Lung (tissue), 12 donors: Measurements from ENCODE around the gene NAV2. TPM values are rescaled to one million over a fixed set of nuclear protein-coding genes. Genes with fewer than 3 reads are reported as not detected.
A peak's percentile ranks its signal among the peaks of the same experiment; 100 is the strongest.

Experiments used
- ATAC-seq: fragments of 200-7000 bp; cut with Tn5 transposase; one replicate; pipeline ENCODE4 v1.9.1; 2020; ENCODE audit warnings: moderate number of reproducible peaks; ENCODE audit not compliant: insufficient read depth, low FRiP score
- DNase-seq, 3 donors: peaks; one replicate each; pipeline ENCODE4 v3.0.0-alpha.2; 2013 to 2017
- H3K27ac ChIP-seq, 2 donors: one replicate each; pipeline ENCODE4 v1.5.1; 2013; ENCODE audit warnings: mild to moderate bottlenecking in 2 of 2, moderate library complexity in 2 of 2, control low read depth in 1 of 2, inconsistent platforms in 1 of 2, low read depth in 1 of 2, low read length in 1 of 2
- H3K27me3 ChIP-seq, 3 donors: one replicate each; pipeline ENCODE4 v1.5.1; 2013; ENCODE audit warnings: low read length in 2 of 3; ENCODE audit not compliant: control insufficient read depth in 3 of 3, insufficient read depth in 3 of 3
- H3K36me3 ChIP-seq, 4 donors: one replicate each; pipeline ENCODE4 v1.5.1; 2013; ENCODE audit warnings: low read length in 4 of 4, mild to moderate bottlenecking in 1 of 4, moderate library complexity in 1 of 4; ENCODE audit not compliant: control insufficient read depth in 4 of 4, insufficient read depth in 4 of 4
- H3K4me1 ChIP-seq, 5 donors: one replicate each; pipeline ENCODE4 v1.5.1; 2013; ENCODE audit warnings: low read length in 5 of 5, mild to moderate bottlenecking in 2 of 5, moderate library complexity in 1 of 5; ENCODE audit not compliant: control insufficient read depth in 5 of 5, insufficient read depth in 5 of 5
- H3K4me3 ChIP-seq: one replicate; pipeline ENCODE4 v1.5.1; 2013; ENCODE audit warnings: mild to moderate bottlenecking, control low read depth, moderate library complexity
- H3K9ac ChIP-seq, 2 donors: one replicate each; pipeline ENCODE4 v1.5.1; 2013; ENCODE audit warnings: low read length in 2 of 2, control low read depth in 1 of 2; ENCODE audit not compliant: insufficient read depth in 1 of 2
- H3K9me3 ChIP-seq, 4 donors: one replicate each; pipeline ENCODE4 v1.5.1; 2013; ENCODE audit warnings: low read length in 3 of 4, mild to moderate bottlenecking in 1 of 4, moderate library complexity in 1 of 4; ENCODE audit not compliant: control insufficient read depth in 4 of 4, insufficient read depth in 3 of 4
- WGBS, 2 donors: extraction: QIAGEN DNeasy Blood & Tissue Kit; methylation state at CpG; one replicate each; pipeline ENCODE4 v1.1.7; 2013; 5-methylcytosine and 5-hydroxymethylcytosine counted together
- polyA plus RNA-seq, 2 donors: library from polyadenylated mRNA; stranded (reverse); fragments of 200-250 nt; gene quantifications; one replicate each; pipeline ENCODE4 v1.2.1, GENCODE V29; 2013
- total RNA-seq, 2 donors: library from RNA; depleted of rRNA in 1 of 2; stranded (reverse); fragments of >200 nt in 1 of 2; gene quantifications; one replicate each; pipeline ENCODE4 v1.2.1, GENCODE V29; 2014 to 2021
- TF ChIP-seq, protein P1 (sequence below): IDR thresholded peaks from 2 replicates; pipeline ENCODE4 v1.5.1; 2012; ENCODE audit warnings: mild to moderate bottlenecking; ENCODE audit errors: control extremely low read depth, extremely low read depth
- donor health status: control.
- donor health status: control.
- donor health status: Bipolar disorder and iron deficiency.
- donor health status: healthy.
- donor health status: DM: yes; HTN: yes; CAD: no.

NAV2 gene
- total and polyA plus RNA-seq, 4 donors, result 6.8 to 47.9 (median 20.2) TPM

DNA sequence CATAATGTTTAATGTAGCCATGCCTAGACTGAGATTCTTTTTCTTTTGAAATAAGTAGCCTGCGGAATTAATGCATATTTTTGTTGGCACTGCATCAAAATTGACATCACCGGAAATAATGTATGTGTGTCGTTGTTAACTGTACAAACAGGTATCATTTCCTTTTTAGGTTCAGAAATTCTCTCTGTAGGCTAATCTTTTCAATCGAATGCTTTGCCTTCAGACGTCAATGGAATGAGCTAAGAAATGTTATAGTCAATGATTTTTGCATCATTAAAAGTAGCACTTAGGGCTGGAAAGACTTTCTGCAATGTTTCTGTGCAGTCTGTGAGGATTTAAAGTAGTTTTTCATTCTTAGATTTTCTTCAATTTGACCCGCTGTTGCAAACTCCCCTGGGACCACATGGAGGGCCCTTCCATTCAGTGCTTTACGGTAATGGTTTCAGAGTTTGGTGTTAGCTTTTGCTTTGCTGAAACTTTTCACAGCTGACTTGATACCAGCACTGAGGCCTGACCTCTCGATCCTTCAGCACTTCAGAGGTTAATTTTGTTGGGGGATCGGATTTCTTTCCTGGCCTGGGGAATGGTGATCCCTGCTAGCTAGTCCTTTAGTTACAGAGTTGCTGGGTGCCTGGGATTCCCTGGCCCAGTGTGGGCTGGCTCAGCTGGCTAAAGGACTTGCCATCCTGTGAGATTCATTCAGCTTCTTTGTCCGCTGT is 309.9 kb downstream of the NAV2 start:
- DNase-seq (peak; percentile 47 to 82 (median 74)), ATAC-seq (no peak)
- WGBS, 2 donors, result 72 to 74% methylated on average over 10 of the region's 10 CpGs
- H3K4me1 ChIP-seq, result peaks cover 0 to 30% (median 5%) of the 10 kb centered on the region in 5 donors
- no peaks in the 10 kb centered on the region for H3K36me3 ChIP-seq
- no peak overlapping the region for H3K4me3 ChIP-seq
- TF ChIP-seq, protein P1, sequence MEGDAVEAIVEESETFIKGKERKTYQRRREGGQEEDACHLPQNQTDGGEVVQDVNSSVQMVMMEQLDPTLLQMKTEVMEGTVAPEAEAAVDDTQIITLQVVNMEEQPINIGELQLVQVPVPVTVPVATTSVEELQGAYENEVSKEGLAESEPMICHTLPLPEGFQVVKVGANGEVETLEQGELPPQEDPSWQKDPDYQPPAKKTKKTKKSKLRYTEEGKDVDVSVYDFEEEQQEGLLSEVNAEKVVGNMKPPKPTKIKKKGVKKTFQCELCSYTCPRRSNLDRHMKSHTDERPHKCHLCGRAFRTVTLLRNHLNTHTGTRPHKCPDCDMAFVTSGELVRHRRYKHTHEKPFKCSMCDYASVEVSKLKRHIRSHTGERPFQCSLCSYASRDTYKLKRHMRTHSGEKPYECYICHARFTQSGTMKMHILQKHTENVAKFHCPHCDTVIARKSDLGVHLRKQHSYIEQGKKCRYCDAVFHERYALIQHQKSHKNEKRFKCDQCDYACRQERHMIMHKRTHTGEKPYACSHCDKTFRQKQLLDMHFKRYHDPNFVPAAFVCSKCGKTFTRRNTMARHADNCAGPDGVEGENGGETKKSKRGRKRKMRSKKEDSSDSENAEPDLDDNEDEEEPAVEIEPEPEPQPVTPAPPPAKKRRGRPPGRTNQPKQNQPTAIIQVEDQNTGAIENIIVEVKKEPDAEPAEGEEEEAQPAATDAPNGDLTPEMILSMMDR, result no peak
- H3K9ac ChIP-seq, result no peak overlapping the region
- H3K9me3 ChIP-seq, result no peaks in the 10 kb centered on the region
- H3K27me3 ChIP-seq, result no peaks in the 10 kb centered on the region
- no peak overlapping the region for H3K27ac ChIP-seq

DNA sequence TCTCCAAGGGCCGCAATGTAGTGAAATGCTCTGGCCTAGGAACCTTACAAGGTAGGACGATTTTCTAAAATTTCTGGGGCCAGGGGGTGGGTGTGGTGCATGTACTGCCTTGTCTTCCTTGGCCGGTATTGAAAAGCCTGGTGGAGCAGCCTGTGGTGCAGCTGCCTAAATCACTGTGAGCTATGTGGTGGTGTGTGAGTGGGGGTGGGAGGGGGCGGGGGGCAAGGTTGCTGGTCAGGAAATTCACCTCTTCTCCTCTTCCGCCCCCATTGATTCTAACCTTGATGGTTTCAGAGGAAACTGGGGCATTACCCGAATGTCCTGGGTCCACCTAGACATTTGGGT is 310.4 kb downstream of the NAV2 start:
- Histone ChIP-seq H3K9ac (no peak overlapping the region), H3K27me3 (no peaks in the 10 kb centered on the region), H3K4me1 (peaks cover 0 to 30% (median 5%) of the 10 kb centered on the region in 5 donors), H3K4me3 (no peak overlapping the region), H3K27ac (no peak overlapping the region), H3K9me3 (no peaks in the 10 kb centered on the region), H3K36me3 (no peaks in the 10 kb centered on the region)
- no peak for ATAC-seq
- TF ChIP-seq, protein P1, result no peak
- no peak for DNase-seq
- WGBS, 2 donors, result 81 to 85% methylated on average over 6 of the region's 6 CpGs

DNA sequence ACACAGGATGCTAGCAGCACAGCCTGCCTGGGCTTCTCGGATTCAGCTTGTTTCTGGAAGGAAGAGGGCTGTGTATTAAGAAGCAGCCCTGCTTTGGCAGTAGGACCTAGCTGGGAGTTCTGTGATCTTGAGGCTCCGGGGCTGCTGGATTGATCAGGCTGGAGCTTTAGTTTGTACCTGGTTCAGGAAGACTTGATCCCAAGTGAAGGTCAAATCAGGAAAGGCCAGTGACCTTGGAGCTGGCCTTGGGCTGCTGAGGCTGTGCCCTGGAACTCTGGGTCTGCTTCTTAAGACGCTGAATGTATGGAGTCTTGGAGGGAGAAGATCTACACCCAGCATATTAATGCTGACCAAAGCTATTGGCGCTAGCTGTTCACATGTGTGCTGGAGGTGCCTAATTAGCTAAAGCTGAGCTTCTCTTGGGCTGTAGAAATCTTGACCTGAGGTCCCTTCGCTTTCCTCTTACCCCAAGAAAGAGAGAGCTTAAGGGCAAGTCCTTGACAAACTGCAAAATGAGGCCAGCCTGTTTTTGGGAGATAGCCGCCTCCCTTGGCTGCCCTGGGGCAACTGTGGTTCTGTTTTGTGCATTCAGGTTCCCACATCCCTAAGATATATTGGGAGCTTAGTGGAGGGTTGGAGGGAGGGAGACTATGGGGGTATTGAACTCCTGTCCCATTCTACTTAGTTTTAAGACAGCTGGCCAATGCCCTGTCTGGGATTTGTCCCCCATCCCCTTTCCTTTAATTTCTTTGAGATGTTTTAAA is 311.7 kb downstream of the NAV2 start:
- Histone ChIP-seq H3K4me1 (peaks cover 0 to 34% (median 5%) of the 10 kb centered on the region in 5 donors), H3K27me3 (no peaks in the 10 kb centered on the region), H3K9ac (no peak overlapping the region), H3K9me3 (no peaks in the 10 kb centered on the region), H3K4me3 (no peak overlapping the region), H3K36me3 (no peaks in the 10 kb centered on the region), H3K27ac (no peak overlapping the region)
- DNase-seq, result no peak
- 92% methylated on average over 6 of the region's 6 CpGs for WGBS, 2 donors
- TF ChIP-seq, protein P1, result no peak
- ATAC-seq, result no peak
